GM18508 (cell line): Measurements from ENCODE around the gene MCEMP1.

Experiments used
- ATAC-seq: cut with Tn5 transposase; IDR thresholded peaks from one replicate; pipeline ENCODE4 v1.9.1; 2021; ENCODE audit warnings: moderate number of reproducible peaks; ENCODE audit not compliant: insufficient read depth, unreplicated experiment

MCEMP1 gene

GRCh38 chr19:7669641-7670040, 7.2 kb upstream of the MCEMP1 start:
- no peak for ATAC-seq

DNA sequence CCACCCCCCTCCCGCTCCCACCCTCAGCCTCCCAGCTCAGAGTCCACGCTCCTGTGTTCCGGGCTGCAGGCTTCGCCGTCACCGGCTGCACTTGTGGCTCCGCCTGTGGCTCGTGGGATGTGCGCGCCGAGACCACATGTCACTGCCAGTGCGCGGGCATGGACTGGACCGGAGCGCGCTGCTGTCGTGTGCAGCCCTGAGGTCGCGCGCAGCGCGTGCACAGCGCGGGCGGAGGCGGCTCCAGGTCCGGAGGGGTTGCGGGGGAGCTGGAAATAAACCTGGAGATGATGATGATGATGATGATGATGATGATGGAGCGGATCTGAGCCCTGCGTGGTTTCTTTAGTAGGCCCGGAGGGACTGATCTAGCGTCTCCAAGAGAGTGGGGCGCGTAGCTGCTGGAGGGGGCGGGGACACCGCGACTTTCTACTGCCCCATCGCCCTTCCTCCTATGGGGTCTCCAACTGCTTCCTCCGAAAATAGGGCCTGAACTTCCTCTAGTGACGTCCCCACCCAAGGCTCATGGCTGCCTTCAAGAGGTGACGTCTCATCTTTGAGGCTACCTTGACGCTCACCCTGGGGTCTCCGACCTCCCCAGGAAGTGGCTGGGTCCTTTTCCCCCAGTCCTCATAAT, 6.6 kb upstream of the MCEMP1 start:
- ATAC-seq = no peak

- no peak for ATAC-seq
These were observed 6.1 kb upstream of the MCEMP1 start for GRCh38 chr19:7670790-7671189.

DNA sequence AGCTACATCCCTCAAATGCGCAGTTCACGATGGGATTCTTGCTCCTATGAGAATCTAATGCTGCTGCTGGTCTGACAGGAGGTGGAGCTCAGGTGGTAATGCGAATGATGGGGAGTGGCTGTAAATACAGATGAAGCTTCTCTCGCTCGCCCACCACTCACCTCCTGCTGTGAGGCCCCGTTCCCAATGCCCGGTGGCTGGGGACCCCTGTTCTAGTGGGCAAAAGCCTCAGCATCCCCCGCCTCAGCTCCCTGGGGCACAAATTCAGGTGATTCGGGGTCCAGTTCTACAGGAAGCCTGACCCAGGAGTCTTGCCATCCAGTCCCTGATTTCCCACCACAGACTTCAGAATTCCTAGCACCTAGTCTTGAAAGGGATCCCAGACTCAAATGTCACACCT, 4.4 kb upstream of the MCEMP1 start:
- no peak for ATAC-seq

- no peak for ATAC-seq
These were observed 2.6 kb upstream of the MCEMP1 start for GRCh38 chr19:7674010-7675005.

- ATAC-seq = no peak
These were observed 514 bp upstream of the MCEMP1 start for GRCh38 chr19:7676376-7676775.

GRCh38 chr19:7677669-7678311, 900 bp downstream of the MCEMP1 start:
- no peak for ATAC-seq

DNA sequence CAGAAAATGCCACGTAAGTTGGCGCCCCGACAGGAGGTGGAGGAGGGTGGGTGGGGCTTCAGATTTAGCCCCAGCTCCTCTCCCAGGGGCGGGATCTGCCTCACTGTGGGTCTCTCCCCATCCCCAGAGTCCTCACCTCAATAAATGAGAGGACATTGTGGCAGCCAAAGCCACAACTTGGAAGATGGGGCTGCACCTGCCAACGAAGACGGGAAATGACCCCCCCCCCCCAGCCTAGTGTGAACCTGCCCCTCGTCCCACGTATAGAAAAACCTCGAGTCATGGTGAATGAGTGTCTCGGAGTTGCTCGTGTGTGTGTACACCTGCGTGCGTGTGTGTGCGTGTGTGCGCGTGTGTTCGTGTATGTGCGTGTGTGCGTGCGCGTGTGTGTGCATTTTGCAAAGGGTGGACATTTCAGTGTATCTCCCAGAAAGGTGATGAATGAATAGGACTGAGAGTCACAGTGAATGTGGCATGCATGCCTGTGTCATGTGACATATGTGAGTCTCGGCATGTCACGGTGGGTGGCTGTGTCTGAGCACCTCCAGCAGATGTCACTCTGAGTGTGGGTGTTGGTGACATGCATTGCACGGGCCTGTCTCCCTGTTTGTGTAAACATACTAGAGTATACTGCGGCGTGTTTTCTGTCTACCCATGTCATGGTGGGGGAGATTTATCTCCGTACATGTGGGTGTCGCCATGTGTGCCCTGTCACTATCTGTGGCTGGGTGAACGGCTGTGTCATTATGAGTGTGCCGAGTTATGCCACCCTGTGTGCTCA, 2.3 kb downstream of the MCEMP1 start:
- ATAC-seq = no peak

DNA sequence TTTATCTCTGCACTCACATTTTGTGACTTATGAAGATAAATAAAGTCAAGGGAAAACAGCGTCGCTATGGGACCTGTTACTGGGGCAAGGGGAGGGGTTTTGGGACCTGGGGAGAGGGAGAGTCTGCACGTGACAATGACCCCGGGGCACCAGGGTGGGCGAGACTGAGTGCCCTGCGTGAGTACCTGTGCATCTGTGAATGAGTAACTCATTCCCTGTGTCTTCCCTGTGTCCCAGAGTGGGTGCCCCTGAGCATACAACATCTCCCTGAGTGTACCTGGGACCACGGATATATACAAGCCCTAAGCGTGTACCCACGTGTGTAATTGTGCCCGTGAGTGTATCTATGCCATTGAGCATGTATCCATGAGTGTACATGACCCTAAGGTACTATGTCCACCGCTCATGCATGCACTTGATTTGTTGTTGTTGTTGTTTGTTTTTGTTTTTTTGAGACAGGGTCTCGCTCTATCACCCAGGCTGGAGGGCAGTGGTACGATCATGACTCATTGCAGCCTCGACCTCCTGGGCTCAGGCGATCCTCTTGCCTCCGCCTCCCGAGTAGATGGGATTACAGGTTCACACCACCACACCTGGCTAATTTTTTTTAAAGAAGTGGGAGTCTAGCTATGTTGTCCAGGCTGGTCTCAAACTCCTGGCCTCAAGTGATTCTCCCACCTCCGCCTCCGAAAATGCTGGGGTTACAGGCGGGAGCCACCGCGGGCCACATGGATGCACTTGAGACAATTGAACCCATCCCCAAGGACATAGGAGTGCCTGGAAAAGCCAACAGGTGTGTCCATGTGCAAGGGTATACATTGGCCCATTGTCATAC, 3.1 kb downstream of the MCEMP1 start:
- no peak for ATAC-seq

GRCh38 chr19:7680606-7681339, 3.9 kb downstream of the MCEMP1 start, which contains the start of gene TRAPPC5:
Gene TRAPPC5 (plus strand): TSS chr19:7680833. CDS start chr19:7682254, 1,421 bp downstream.
- no peak for ATAC-seq

DNA sequence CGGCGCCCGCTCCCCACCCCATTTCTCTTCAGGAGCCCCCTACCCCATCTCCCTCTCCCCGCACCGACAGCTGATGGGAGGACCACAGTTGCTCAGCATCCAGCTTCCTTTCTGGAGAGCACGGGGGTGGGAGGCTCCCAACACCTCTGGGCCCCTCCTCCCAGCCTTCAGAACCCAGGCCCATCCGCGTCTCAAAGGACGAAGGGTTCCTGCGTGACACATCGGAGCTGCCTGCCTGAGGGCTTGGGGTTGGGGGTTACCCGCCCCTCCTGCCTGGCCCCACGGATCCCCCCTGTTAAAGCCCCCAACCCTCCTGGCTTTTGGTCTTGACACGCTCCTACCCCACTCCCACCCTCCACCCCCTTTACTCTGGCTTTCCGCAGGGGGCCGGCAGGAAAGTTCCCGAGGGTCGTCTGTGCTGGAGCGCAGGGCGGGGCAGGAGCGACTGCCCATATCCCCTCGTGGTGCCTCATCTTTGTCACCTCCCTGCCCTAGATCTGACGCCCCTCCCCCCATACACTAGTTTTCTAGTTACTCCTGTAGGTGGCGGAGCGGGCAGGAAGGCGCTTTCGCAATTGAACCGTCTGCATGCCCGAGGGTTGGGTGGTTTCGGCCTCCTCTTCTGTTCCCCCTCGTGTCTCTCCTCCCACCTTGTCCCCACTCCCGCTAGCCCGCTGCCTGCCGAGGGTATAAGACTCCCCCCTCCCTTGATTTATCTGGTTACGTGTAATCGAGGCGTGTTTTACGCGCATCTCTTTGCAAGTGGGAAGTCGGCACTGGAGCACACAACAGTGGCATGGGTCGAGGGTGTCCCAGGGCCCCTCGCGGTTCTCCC, 4.7 kb downstream of the MCEMP1 start:
- no peak for ATAC-seq

DNA sequence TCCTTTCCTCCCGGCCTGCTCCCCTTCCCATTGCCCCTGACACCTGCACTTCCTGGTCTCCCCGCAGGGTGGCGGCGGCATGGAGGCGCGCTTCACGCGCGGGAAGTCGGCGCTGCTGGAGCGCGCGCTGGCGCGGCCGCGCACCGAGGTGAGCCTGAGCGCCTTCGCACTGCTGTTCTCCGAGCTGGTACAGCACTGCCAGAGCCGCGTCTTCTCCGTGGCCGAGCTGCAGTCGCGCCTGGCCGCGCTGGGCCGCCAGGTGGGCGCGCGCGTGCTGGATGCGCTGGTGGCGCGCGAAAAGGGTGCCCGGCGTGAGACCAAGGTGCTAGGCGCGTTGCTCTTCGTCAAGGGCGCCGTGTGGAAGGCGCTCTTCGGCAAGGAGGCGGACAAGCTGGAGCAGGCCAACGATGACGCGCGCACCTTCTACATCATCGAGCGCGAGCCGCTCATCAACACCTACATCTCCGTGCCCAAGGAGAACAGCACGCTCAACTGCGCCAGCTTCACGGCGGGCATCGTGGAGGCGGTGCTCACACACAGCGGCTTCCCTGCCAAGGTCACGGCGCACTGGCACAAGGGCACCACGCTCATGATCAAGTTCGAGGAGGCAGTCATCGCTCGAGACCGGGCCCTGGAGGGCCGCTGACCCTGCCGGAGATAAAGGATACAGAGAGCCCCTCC, 5.4 kb downstream of the MCEMP1 start:
- ATAC-seq = no peak

DNA sequence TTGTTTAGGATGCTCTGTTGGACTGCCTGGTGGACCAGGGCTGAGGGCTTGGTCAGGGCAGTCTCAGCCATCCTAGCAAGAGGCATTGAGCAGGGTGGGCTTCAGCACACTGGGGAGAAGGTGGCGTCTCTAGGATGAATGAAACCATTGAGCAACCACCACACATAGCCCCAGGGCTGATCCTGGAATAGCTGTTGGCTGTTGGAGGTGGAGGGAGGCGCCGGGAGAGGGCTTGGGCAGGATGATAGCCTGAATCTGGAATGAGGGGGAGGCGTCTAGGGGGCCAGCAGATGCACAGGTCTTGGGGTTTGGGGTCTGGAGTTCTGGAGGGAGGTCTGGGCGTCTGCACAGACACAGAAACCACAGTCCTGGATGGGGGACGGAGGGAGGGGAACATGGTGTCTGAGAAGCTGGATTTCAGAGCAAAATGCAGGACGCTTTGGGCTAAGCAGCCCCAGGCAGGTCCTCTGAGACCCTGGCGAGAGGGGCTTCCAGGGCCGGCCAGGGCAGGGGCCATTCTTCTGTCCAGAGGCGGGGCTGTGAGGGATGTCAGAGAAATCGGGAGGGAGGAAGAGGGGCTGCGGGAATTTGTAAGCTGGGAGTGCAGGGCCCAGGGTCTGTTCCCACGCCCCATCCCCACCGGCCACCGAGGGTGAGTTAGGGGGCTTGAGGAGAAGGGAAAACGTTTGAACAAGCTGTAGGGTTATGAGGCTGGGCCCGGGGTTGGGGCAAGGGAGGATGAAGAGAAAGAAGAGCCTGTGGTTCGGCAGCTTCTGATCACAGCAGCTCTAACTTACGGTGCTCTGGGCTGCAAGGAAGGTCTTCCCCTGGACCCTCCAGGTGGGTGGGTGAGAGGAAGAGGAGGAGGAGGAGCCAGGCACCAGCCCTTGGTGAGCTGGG, 8.9 kb downstream of the MCEMP1 start:
- no peak for ATAC-seq

DNA sequence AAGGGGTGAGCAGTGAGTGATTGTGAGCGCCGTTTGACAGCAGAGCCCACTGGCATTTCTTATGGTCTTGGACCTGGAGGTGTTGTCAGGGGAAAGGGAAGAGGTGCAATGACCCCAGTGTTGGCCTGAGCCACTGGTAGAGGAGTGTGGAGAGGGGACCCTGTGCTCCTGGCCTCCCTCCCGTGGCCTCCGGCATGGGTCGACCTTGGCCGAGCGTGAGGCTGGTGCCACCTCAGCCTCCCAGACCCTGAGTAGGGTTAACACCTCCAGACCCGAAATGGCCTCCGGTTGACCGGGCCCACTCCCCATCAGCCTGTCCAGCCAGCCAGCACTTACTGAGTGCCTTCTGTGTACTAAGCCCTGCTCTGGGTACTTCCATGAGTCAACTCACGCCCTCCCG, 10.3 kb downstream of the MCEMP1 start:
- no peak for ATAC-seq

GRCh38 chr19:7689165-7689564, 12.3 kb downstream of the MCEMP1 start:
- no peak for ATAC-seq

GRCh38 chr19:7690779-7691258, 13.9 kb downstream of the MCEMP1 start:
- ATAC-seq = no peak
